Colon (tissue), 2 donors: ENCODE measurements around the gene HRH1.
"Not testable (repeated sequence)": the region's sequence is repeated elsewhere in the genome, so short reads cannot be mapped to it uniquely, and the experiment has no call there.

Experiments used
- FAIRE-seq: peaks from 2 replicates; lab custom pipeline; 2012; peaks lifted over from hg19 to GRCh38; lab: Jason Lieb, UNC
- donor health status: control.
- donor health status: control.

HRH1 gene

DNA sequence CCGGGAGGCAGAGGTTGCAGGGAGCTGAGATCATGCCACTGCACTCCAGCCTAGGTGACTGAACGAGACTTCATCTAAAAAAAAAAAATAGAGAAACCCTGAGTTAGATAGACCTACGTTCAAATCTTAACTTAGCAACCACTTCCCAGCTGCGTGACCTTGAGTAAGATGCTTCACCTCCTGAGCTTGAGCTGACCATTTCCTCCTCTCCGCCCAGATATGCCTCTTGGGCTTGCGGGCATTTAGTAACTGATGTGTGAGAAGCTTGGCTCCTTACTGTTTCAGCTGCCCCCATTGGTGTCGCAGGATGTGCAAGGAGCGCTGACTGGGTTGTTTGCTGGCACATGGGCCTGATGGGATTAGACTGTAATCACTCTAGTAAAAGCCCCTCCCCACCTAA is 91.0 kb downstream of the HRH1 start:
- FAIRE-seq, result no peak

DNA sequence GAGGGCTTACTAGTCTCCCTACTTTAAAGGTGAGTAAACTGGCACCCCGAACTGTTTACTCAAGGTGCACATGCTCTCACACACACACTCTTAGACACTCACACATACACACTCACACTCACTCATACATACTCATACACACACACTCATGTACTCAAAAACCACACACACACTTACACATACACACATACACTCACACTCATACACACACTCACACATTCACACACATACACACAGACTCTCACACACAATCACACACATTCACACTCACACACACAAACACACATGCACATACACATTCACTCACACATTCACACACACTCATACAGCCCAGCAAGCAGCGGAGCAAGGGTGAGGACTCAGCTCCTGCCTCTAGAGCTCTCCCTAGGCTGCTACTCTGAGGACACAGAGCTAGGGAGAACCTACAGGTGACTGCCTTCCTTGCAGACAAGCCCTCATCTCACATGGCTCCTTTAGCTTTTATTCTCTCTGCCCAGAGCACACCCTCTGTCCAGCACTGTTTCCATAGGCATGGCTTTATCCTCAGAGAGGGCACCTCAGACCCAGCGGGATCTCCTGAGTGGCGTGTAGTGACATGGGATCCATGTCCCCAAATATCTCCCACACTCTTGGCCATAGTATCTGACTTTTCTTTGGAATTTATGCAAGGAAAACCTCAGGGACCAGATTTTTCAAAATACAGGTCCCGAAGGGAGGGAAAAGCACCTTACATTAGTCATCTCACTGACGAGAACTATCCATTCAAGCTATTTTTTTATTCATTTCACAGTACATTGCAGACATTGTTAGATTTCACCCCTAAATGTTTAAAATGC is 91.8 kb downstream of the HRH1 start:
- no peak for FAIRE-seq

GRCh38 chr3:11246663-11246970 is 92.3 kb downstream of the HRH1 start:
- FAIRE-seq, result no peak

- no peak for FAIRE-seq
These were observed 93.1 kb downstream of the HRH1 start for GRCh38 chr3:11247362-11247761.

DNA sequence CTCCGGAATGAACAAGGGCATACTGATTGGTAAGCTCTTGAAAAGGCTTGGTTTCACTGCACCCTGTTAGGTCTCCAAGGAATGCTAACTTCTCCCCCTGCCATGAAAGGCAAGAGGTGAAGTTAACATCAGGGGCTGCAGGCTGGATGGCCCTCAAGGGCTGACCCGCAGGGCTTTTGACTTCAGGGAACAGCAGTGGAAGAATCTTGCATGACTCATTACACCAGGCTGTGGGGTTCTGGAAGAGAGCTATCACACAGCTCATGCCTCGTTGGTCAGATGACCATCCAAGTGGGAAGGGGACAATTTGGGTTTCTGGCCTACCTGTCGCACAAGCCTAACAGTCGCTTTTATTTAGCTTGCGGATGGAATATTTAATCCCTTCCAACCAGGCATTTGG is 94.3 kb downstream of the HRH1 start:
- FAIRE-seq, result no peak

- FAIRE-seq, result no peak
These were observed 96.9 kb downstream of the HRH1 start for GRCh38 chr3:11250902-11251806.

- FAIRE-seq, result no peak
These were observed 97.5 kb downstream of the HRH1 start for GRCh38 chr3:11251807-11252176.

DNA sequence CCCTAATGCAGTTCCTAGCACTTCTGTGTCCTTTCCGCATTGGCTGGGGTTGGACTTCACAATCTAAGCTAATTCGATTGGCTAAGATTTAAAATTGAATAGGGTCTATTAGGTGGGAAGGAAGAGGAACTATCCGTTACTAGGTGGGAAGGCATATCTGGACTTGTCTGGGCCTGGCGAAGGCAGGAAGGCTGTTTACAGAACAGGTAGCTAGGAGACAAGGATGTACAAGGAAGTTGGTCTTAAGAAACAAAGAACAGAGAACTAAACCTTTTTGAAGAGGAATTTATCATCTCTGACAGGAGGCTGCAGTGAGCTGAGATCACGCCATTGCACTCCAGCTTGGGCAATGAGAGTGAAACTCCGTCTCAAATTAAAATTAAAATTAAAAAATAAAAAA is 100.6 kb downstream of the HRH1 start:
- no peak for FAIRE-seq

DNA sequence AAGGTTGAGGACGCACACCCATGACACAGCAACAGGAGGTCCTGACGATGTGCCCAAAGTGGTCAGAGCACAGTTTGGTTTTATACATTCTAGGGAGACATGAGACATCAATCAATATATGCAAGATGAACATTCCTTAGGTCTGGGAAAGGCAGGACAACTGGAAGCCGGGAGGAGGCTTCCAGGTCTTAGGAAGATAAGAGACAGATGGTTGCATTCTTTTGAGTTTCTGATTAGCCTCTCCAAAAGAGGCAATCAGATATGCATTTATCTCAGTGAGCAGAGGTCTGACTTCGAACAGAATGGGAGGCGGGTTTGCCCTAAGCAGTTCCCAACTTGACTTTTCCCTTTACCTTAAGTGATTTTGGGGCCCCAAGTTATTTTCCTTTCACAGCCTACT is 101.2 kb downstream of the HRH1 start:
- FAIRE-seq, result not testable (repeated sequence)

DNA sequence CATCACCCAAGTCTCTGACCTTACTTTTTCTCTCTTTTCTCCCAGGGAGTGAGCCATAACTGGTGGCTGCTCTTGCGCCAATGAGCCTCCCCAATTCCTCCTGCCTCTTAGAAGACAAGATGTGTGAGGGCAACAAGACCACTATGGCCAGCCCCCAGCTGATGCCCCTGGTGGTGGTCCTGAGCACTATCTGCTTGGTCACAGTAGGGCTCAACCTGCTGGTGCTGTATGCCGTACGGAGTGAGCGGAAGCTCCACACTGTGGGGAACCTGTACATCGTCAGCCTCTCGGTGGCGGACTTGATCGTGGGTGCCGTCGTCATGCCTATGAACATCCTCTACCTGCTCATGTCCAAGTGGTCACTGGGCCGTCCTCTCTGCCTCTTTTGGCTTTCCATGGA is 104.7 kb downstream of the HRH1 start:
- no peak for FAIRE-seq

- FAIRE-seq, result no peak
These were observed 106.2 kb downstream of the HRH1 start for GRCh38 chr3:11260460-11260859.

DNA sequence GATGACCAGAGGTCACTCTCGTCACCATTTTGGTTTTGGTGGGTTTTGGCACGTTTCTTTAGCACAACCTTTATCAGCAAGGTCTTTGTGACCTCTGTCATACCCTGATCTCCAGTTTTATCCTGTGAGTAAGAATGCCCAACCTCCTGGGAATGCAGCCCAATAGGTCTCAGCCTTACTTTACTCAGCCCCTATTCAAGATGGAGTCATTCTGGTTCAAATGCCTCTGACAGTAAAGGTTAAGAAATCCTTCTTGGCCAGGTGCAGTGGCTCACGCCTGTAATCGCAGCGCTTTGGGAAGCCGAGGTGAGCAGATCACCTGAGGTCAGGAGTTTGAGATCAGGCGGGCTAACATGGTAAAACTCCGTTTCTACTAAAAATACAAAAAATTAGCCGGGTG is 114.7 kb downstream of the HRH1 start:
- FAIRE-seq, result no peak

- FAIRE-seq, result no peak
These were observed 118.0 kb downstream of the HRH1 start, which contains the start of gene ATG7 for GRCh38 chr3:11271986-11272904. TSS of gene ATG7 (plus strand) at chr3:11272397. CDS start at chr3:11298696, 26,299 bp downstream.

DNA sequence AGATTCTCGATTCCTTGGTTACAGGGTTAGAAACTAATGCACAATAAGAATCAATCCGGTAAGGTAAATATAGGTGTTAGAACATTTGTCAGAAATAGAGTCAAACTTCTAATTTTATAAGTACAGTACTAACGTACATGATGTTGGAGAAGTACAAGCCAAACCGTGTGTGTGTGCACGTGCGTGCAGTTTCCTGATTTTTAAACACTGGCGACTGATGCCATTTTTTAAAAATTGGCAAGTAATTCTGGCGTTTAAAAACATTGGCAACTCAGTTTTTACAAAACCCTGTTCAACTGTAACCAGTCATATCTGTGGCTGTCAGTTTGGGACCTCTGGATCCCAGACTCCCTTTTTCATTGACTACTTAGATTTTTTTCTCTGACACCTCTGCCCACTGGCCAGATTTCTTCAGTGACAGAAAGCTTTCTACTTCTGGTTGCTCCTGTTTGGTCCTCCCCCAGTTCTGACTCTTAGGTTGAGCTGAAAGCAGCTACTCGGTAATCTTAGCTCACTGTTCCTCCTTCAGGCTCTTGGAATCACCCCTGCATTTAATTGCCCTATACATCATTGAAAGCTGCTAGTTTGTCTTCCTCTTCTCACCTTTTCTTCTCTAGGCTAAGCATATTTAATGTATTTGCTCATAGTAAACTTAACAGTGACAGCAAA is 118.7 kb downstream of the HRH1 start:
- no peak for FAIRE-seq

- FAIRE-seq, result no peak
These were observed 119.6 kb downstream of the HRH1 start for GRCh38 chr3:11273891-11274291.

GRCh38 chr3:11274566-11275142 is 120.4 kb downstream of the HRH1 start:
- FAIRE-seq, result no peak

DNA sequence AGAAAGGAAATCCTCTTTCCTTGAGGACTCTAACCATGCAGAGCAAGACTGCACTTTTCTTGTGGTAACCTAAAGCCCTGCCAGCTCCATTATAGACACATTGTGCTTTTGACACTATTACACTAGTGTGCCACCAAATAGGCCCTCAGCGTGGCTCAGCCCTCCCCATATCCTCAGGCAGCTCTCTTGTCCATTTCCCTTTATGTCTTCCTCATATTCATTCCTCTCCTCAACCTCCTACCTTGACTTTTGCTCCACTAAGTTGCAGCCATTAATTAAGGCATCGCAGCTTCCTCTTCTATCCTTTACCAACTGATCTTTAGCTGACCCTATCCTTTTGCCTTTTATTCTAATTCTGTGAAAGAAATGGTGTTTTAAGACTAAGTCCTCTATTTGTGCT is 121.6 kb downstream of the HRH1 start:
- no peak for FAIRE-seq

DNA sequence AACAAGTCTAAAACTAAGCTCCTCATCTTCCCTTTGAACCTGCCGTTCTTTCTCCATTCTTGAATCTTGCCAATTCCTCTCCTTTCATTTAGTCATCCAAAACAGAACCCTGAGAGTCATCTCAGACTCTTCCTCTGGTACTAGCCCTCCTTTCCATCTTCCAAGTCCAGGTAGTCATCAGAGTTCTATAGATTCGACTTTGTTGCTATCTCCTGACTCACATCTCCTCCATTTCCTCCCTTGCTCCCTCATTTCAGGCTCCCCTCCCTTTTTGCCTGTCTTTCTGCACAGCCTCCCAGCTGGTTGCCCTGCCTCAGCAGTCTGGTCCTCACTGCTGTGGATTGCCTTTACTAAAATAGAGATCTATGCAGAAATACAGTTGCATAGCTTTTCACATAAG is 122.6 kb downstream of the HRH1 start:
- no peak for FAIRE-seq

- FAIRE-seq, result no peak
These were observed 128.2 kb downstream of the HRH1 start for GRCh38 chr3:11282250-11283138.

- no peak for FAIRE-seq
These were observed 128.8 kb downstream of the HRH1 start for GRCh38 chr3:11283139-11283475.
